ENCODE measurements around the gene SH3GL2.

DNA sequence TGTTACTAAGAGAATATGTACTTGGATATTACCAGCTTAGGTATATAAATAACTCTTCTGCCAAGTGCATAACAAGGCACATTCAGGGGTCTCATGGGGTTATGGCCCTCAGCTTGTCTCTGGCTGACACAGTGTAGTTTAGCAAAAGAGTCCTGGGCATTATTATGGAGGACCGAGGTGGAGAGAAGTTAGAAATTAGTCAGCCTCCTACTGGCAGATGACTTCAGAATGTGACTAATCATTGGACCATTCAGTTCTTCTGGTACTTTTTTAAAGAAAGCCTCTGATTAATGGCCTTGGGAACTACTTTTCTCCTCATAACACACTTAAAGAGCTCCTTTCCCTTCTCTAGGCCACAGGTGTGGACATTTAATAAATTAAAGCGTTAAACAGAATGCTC, 178.9 kb downstream of the SH3GL2 start:
- TF ChIP-seq, protein P1, sequence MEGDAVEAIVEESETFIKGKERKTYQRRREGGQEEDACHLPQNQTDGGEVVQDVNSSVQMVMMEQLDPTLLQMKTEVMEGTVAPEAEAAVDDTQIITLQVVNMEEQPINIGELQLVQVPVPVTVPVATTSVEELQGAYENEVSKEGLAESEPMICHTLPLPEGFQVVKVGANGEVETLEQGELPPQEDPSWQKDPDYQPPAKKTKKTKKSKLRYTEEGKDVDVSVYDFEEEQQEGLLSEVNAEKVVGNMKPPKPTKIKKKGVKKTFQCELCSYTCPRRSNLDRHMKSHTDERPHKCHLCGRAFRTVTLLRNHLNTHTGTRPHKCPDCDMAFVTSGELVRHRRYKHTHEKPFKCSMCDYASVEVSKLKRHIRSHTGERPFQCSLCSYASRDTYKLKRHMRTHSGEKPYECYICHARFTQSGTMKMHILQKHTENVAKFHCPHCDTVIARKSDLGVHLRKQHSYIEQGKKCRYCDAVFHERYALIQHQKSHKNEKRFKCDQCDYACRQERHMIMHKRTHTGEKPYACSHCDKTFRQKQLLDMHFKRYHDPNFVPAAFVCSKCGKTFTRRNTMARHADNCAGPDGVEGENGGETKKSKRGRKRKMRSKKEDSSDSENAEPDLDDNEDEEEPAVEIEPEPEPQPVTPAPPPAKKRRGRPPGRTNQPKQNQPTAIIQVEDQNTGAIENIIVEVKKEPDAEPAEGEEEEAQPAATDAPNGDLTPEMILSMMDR (conservative IDR thresholded peaks at IDR 0.05; ENCODE audit: low read length), result no peak
- TF ChIP-seq EZH2phosphoT487 (IDR thresholded peaks at IDR 0.05; ENCODE audit: borderline replicate concordance), result no peak
